IMR-90 (cell line): ENCODE results near the gene NLRX1. TPM values are rescaled to one million over a fixed set of nuclear protein-coding genes. Genes with fewer than 3 reads are reported as not detected.

Experiments used
- ATAC-seq: fragments of 200-7000 bp; cut with Tn5 transposase; 2 replicates; pipeline ENCODE4 v1.9.1; 2020; ENCODE audit warnings: low read depth, mild to moderate bottlenecking, moderate library complexity
- BruUV-seq: library from RNA; stranded (reverse); fragments of 400-500 nt; replicated peaks from 2 replicates; lab custom pipeline; 2021; lab: Mats Ljungman, UMichigan
- CTCF ChIA-PET: fragments of 300-600 bp; formaldehyde crosslinking; extraction: SDS; loops from one replicate; lab custom pipeline; 2021; ENCODE audit warnings: antibody characterized with exemption; lab: Yijun Ruan, JAX
- POLR2A ChIA-PET: fragments of 300-600 bp; sonication (Branson Sonifier 250); formaldehyde crosslinking; loops from one replicate; lab custom pipeline; 2022; ENCODE audit warnings: antibody characterized with exemption; ENCODE audit not compliant: unreplicated experiment; lab: Charles Lee
- DNase-seq: peaks from one replicate; pipeline ENCODE4 v3.0.0; 2013
- H2AFZ ChIP-seq: replicated peaks from 2 replicates; pipeline ENCODE3; 2013; ENCODE audit warnings: low read length, mild to moderate bottlenecking; ENCODE audit not compliant: poor library complexity
- H2AK5ac ChIP-seq: 2 replicates; pipeline ENCODE4 v1.6.1; 2013; ENCODE audit warnings: low read depth, low read length, inconsistent platforms
- H2AK9ac ChIP-seq: replicated peaks from 2 replicates; pipeline ENCODE3; 2013; ENCODE audit warnings: mild to moderate bottlenecking, low read depth, low read length, moderate library complexity; ENCODE audit not compliant: poor library complexity
- H2BK120ac ChIP-seq: 2 replicates; pipeline ENCODE4 v1.6.1; 2013; ENCODE audit warnings: low read depth, low read length, inconsistent platforms
- H2BK15ac ChIP-seq: 3 replicates; pipeline ENCODE4 v1.6.1; 2013; ENCODE audit warnings: low read depth, low read length, inconsistent platforms
- H2BK20ac ChIP-seq: 2 replicates; pipeline ENCODE4 v1.6.1; 2013; ENCODE audit warnings: low read depth, mild to moderate bottlenecking, inconsistent platforms, low read length, moderate library complexity
- H2BK5ac ChIP-seq: 2 replicates; pipeline ENCODE4 v1.6.1; 2013; ENCODE audit warnings: mild to moderate bottlenecking, low read depth, low read length, inconsistent platforms; ENCODE audit not compliant: poor library complexity, severe bottlenecking
- H3K14ac ChIP-seq: replicated peaks from 2 replicates; pipeline ENCODE4 v1.6.1; 2013; ENCODE audit warnings: low read depth, low read length, inconsistent platforms
- H3K18ac ChIP-seq: 2 replicates; pipeline ENCODE4 v1.6.1; 2013; ENCODE audit warnings: low read depth, low read length, control low read depth
- H3K23ac ChIP-seq: 2 replicates; pipeline ENCODE4 v1.6.1; 2013; ENCODE audit warnings: low read depth, low read length, inconsistent platforms
- H3K27ac ChIP-seq: 2 replicates; pipeline ENCODE4 v1.5.1; 2013; ENCODE audit warnings: mild to moderate bottlenecking, control low read depth, low read length; ENCODE audit not compliant: insufficient read depth
- H3K27me3 ChIP-seq: 2 replicates; pipeline ENCODE4 v1.6.1; 2013; ENCODE audit warnings: low read length; ENCODE audit not compliant: control insufficient read depth, insufficient read depth
- H3K36me3 ChIP-seq: 2 replicates; pipeline ENCODE4 v1.6.1; 2013; ENCODE audit warnings: low read length, mixed read lengths; ENCODE audit not compliant: control insufficient read depth, insufficient read depth
- H3K4ac ChIP-seq: 2 replicates; pipeline ENCODE4 v1.6.1; 2013; ENCODE audit warnings: low read depth, low read length, inconsistent platforms
- H3K4me1 ChIP-seq: 2 replicates; pipeline ENCODE4 v1.6.1; 2013; ENCODE audit warnings: low read length, mixed read lengths; ENCODE audit not compliant: control insufficient read depth, insufficient read depth
- H3K4me2 ChIP-seq: 2 replicates; pipeline ENCODE4 v1.6.1; 2013; ENCODE audit warnings: low read depth, mild to moderate bottlenecking, control low read depth, low read length, moderate library complexity
- H3K4me3 ChIP-seq: 2 replicates; pipeline ENCODE4 v1.5.1; 2013; ENCODE audit warnings: low read depth, mild to moderate bottlenecking, control low read depth, low read length, moderate library complexity; ENCODE audit not compliant: insufficient read depth
- H3K56ac ChIP-seq: 2 replicates; pipeline ENCODE4 v1.6.1; 2013; ENCODE audit warnings: low read length, inconsistent platforms; ENCODE audit not compliant: insufficient read depth; ENCODE audit errors: extremely low read depth
- H3K79me1 ChIP-seq, 2 experiments: 2 replicates each; pipeline ENCODE4 v1.6.1; 2013; ENCODE audit warnings: low read length in 2 of 2, inconsistent platforms in 1 of 2, low read depth in 1 of 2
- H3K9ac ChIP-seq: 2 replicates; pipeline ENCODE4 v1.6.1; 2013; ENCODE audit warnings: low read depth, low read length, control low read depth
- H3K9me1 ChIP-seq: 2 replicates; pipeline ENCODE4 v1.6.1; 2013; ENCODE audit warnings: low read length, inconsistent platforms; ENCODE audit not compliant: insufficient read depth
- H3K9me3 ChIP-seq: 2 replicates; pipeline ENCODE4 v1.6.1; 2013; ENCODE audit warnings: low read length; ENCODE audit not compliant: control insufficient read depth, insufficient read depth
- H4K20me1 ChIP-seq: 2 replicates; pipeline ENCODE4 v1.6.1; 2013; ENCODE audit warnings: low read length, inconsistent platforms; ENCODE audit not compliant: insufficient read depth
- H4K5ac ChIP-seq: 2 replicates; pipeline ENCODE4 v1.6.1; 2013; ENCODE audit warnings: mild to moderate bottlenecking, low read depth, low read length, control low read depth
- H4K8ac ChIP-seq, 2 experiments: 2 replicates each; pipeline ENCODE4 v1.6.1; 2013; ENCODE audit warnings: low read depth in 2 of 2, low read length in 2 of 2, control low read depth in 1 of 2, inconsistent platforms in 1 of 2
- H4K91ac ChIP-seq: 2 replicates; pipeline ENCODE4 v1.6.1; 2013; ENCODE audit warnings: low read depth, low read length, inconsistent platforms; ENCODE audit not compliant: insufficient read depth
- BHLHE40 ChIP-seq: fragments of 150-350 bp; IDR thresholded peaks from 2 replicates; pipeline ENCODE4 v1.6.1; 2016; ENCODE audit warnings: mild to moderate bottlenecking, low read depth, low read length
- CEBPB ChIP-seq: IDR thresholded peaks from 2 replicates; pipeline ENCODE4 v1.6.1; 2012; ENCODE audit warnings: low read depth, low read length, improper control_type of control experiment
- CHD1 ChIP-seq: IDR thresholded peaks from 2 replicates; pipeline ENCODE4 v1.6.1; 2012; ENCODE audit warnings: low read depth, low read length, improper control_type of control experiment
- FOS ChIP-seq: fragments of 150-350 bp; IDR thresholded peaks from 2 replicates; pipeline ENCODE4 v1.6.1; 2016; ENCODE audit warnings: low read depth, low read length
- MAFK ChIP-seq: IDR thresholded peaks from 2 replicates; pipeline ENCODE4 v1.6.1; 2012; ENCODE audit warnings: low read depth, low read length, improper control_type of control experiment
- MAZ ChIP-seq: IDR thresholded peaks from 2 replicates; pipeline ENCODE4 v1.6.1; 2012; ENCODE audit warnings: low read depth, mild to moderate bottlenecking, low read length, improper control_type of control experiment, moderate library complexity, borderline replicate concordance
- MXI1 ChIP-seq: IDR thresholded peaks from 2 replicates; pipeline ENCODE4 v1.6.1; 2012; ENCODE audit warnings: low read depth, mild to moderate bottlenecking, low read length, moderate library complexity, borderline replicate concordance
- NFE2L2 ChIP-seq: fragments of 150-350 bp; IDR thresholded peaks from 2 replicates; pipeline ENCODE4 v1.6.1; 2016; ENCODE audit warnings: low read depth, mild to moderate bottlenecking, low read length
- POLR2A ChIP-seq: IDR thresholded peaks from 2 replicates; pipeline ENCODE4 v1.6.1; 2012; ENCODE audit warnings: mild to moderate bottlenecking, low read depth, low read length
- RAD21 ChIP-seq: IDR thresholded peaks from 2 replicates; pipeline ENCODE4 v1.6.1; 2012; ENCODE audit warnings: low read length, improper control_type of control experiment
- RCOR1 ChIP-seq: IDR thresholded peaks from 2 replicates; pipeline ENCODE4 v1.6.1; 2012; ENCODE audit warnings: mild to moderate bottlenecking, low read length, improper control_type of control experiment; ENCODE audit not compliant: insufficient replicate concordance
- RFX5 ChIP-seq: IDR thresholded peaks from 2 replicates; pipeline ENCODE4 v1.8.0; 2012; ENCODE audit warnings: low read depth, mild to moderate bottlenecking, low read length, moderate library complexity
- SMC3 ChIP-seq: fragments of 150-350 bp; IDR thresholded peaks from 2 replicates; pipeline ENCODE4 v1.6.1; 2016; ENCODE audit warnings: low read depth, mild to moderate bottlenecking, antibody characterized with exemption, low read length, moderate library complexity
- WGBS, 2 experiments: methylation state at CpG; one replicate each; pipeline versions ENCODE4 v1.1.5 to v1.1.7; 2013; ENCODE audit warnings: missing lambda C conversion rate in 2 of 2; ENCODE audit not compliant: insufficient read length in 1 of 2; ENCODE audit errors: extremely low coverage in 2 of 2; 5-methylcytosine and 5-hydroxymethylcytosine counted together
- dilution Hi-C: fragments of 300-500 bp; cut with HindIII; formaldehyde crosslinking; loops from one replicate; pipeline ENCODE4 v1.14.3; 2018; ENCODE audit warnings: low sequenced_read_pairs; ENCODE audit not compliant: unreplicated experiment
- in situ Hi-C: fragments of 300-500 bp; cut with MboI; formaldehyde crosslinking; loops from 3 replicates; pipeline ENCODE4 v1.14.3; 2019; ENCODE audit warnings: low sequenced_read_pairs, inconsistent platforms, mixed read lengths
- intact Hi-C: fragments of 100-400 bp; cut with micrococcal nuclease; formaldehyde crosslinking; loops from 2 replicates; pipeline ENCODE4 v1.10.0; 2022
- polyA plus RNA-seq, 3 experiments: library from polyadenylated mRNA; depleted of rRNA; stranded (reverse); fragments of >200 nt; gene quantifications; 2 replicates each; pipeline ENCODE4 v1.2.3, GENCODE V29; 2012; ENCODE audit warnings: low replicate concordance in 1 of 3
- total RNA-seq: library from RNA; depleted of rRNA; stranded (reverse); fragments of >200 nt; gene quantifications from 2 replicates; pipeline ENCODE4 v1.2.3, GENCODE V29; 2012
- TF ChIP-seq, protein P1 (sequence below): fragments of 150-350 bp; IDR thresholded peaks from 2 replicates; pipeline ENCODE4 v1.6.1; 2017; ENCODE audit warnings: mild to moderate bottlenecking, antibody characterized with exemption, low read length, low read depth
- TF ChIP-seq, protein P2 (sequence below): fragments of 150-350 bp; IDR thresholded peaks from 2 replicates; pipeline ENCODE4 v1.6.1; 2016; ENCODE audit warnings: low read depth, mild to moderate bottlenecking, low read length, moderate library complexity, borderline replicate concordance
- TF ChIP-seq, protein P3 (sequence below): conservative IDR thresholded peaks from 2 replicates; pipeline ENCODE4 v1.5.1; 2012; ENCODE audit warnings: mild to moderate bottlenecking, low read depth, low read length, improper control_type of control experiment

Gene NLRX1
- total and polyA plus RNA-seq, 2 of the 4 experiments (the other 2 are of a cell fraction) = 3.0 to 4.9 TPM

DNA sequence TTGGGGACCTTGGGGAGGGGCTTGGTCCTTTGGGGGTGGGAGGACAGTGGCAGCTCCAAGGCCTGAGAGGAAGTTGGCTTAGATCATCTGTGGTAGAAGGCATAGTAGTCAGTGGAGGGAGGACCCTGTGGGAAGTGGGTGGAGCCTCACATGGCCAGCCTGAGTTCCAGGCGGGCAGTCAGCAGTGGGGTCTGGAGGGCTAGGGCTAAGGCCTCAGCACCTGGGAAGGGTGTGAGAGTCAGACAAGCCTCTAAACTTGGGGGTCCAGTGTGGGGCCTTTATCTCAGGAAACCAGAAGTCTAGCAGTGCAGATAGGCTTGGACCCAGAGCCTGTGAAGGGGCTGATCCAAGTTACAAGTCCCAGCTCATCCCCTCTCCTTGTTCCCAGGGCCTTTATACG is 4.0 kb downstream of the NLRX1 start:
- Histone ChIP-seq H3K9me3 (no peaks in the 10 kb centered on the region), H3K9ac (no peak overlapping the region), H3K56ac (no peak overlapping the region), H3K79me1 (peaks cover 3 to 12% of the 10 kb centered on the region in 2 experiments; a peak in 3 of 4 replicates), H2BK15ac (no peak overlapping the region), H3K4ac (no peak overlapping the region), H3K23ac (no peak overlapping the region), H2BK120ac (no peak overlapping the region), H2AK5ac (no peak overlapping the region), H3K4me2 (no peak overlapping the region), H2AK9ac (no peak overlapping the region), H3K14ac (no peak overlapping the region), H4K5ac (no peak overlapping the region), H4K20me1 (no peaks in the 10 kb centered on the region), H2BK20ac (no peak overlapping the region), H3K27me3 (no peaks in the 10 kb centered on the region), H3K27ac (no peak overlapping the region), H2AFZ (no peak overlapping the region), H2BK5ac (no peak overlapping the region), H3K9me1 (peaks cover 13% of the 10 kb centered on the region), H3K18ac (no peak overlapping the region), H4K8ac (no peak overlapping the region), H4K91ac (no peak overlapping the region), H3K36me3 (peaks cover 3% of the 10 kb centered on the region; the same call in 1 of the 2 replicates), H3K4me1 (peaks cover 9% of the 10 kb centered on the region), H3K4me3 (no peak overlapping the region)
- in situ Hi-C loops = no loop called here
- dilution Hi-C loops = no loop called here
- no CpG with 5 or more reads among the region's 2 CpGs for WGBS, 2 experiments
- CTCF ChIA-PET = interaction anchor here (0.6 kb wide), 1 partner anchor 166 kb away, joined by 4 read pairs; no protein-coding TSS in a partner anchor
- ATAC-seq (no peak), DNase-seq (no peak)
- TF ChIP-seq MAFK = no peak
- TF ChIP-seq, protein P1, sequence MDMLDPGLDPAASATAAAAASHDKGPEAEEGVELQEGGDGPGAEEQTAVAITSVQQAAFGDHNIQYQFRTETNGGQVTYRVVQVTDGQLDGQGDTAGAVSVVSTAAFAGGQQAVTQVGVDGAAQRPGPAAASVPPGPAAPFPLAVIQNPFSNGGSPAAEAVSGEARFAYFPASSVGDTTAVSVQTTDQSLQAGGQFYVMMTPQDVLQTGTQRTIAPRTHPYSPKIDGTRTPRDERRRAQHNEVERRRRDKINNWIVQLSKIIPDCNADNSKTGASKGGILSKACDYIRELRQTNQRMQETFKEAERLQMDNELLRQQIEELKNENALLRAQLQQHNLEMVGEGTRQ = no peak
- no peak for TF ChIP-seq MAZ
- TF ChIP-seq, protein P2, sequence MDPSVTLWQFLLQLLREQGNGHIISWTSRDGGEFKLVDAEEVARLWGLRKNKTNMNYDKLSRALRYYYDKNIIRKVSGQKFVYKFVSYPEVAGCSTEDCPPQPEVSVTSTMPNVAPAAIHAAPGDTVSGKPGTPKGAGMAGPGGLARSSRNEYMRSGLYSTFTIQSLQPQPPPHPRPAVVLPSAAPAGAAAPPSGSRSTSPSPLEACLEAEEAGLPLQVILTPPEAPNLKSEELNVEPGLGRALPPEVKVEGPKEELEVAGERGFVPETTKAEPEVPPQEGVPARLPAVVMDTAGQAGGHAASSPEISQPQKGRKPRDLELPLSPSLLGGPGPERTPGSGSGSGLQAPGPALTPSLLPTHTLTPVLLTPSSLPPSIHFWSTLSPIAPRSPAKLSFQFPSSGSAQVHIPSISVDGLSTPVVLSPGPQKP = no peak
- TF ChIP-seq FOS = no peak
- no peak for TF ChIP-seq RCOR1
- TF ChIP-seq NFE2L2 = no peak
- TF ChIP-seq CEBPB = no peak
- TF ChIP-seq POLR2A = no peak
- no peak for TF ChIP-seq CHD1
- TF ChIP-seq RAD21 = no peak
- no peak for TF ChIP-seq RFX5
- TF ChIP-seq, protein P3, sequence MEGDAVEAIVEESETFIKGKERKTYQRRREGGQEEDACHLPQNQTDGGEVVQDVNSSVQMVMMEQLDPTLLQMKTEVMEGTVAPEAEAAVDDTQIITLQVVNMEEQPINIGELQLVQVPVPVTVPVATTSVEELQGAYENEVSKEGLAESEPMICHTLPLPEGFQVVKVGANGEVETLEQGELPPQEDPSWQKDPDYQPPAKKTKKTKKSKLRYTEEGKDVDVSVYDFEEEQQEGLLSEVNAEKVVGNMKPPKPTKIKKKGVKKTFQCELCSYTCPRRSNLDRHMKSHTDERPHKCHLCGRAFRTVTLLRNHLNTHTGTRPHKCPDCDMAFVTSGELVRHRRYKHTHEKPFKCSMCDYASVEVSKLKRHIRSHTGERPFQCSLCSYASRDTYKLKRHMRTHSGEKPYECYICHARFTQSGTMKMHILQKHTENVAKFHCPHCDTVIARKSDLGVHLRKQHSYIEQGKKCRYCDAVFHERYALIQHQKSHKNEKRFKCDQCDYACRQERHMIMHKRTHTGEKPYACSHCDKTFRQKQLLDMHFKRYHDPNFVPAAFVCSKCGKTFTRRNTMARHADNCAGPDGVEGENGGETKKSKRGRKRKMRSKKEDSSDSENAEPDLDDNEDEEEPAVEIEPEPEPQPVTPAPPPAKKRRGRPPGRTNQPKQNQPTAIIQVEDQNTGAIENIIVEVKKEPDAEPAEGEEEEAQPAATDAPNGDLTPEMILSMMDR = no peak
- no peak for TF ChIP-seq SMC3
- no peak for TF ChIP-seq BHLHE40
- no peak for TF ChIP-seq MXI1
- no TSS peak for BruUV-seq
- intact Hi-C loops = no loop called here
- POLR2A ChIA-PET = no interaction called here
